DMS79 (cell line): ENCODE measurements around the gene CCL27.
A peak's percentile ranks its signal among the peaks of the same experiment; 100 is the strongest.

ENCODE experiments used
- DNase-seq: peaks from one replicate; lab custom pipeline; 2025; lab: John Stamatoyannopoulos, UW

CCL27 gene

GRCh38 chr9:34684145-34684544, 21.7 kb upstream of the CCL27 start:
- no peak for DNase-seq

GRCh38 chr9:34675869-34676268, 13.4 kb upstream of the CCL27 start:
- no peak for DNase-seq

- DNase-seq, result peak; percentile 11
Measured at GRCh38 chr9:34675048-34675714, 12.7 kb upstream of the CCL27 start.

GRCh38 chr9:34674440-34674839, 12.0 kb upstream of the CCL27 start:
- DNase-seq, result no peak

- DNase-seq, result no peak
Measured at GRCh38 chr9:34671307-34671706, 8.8 kb upstream of the CCL27 start.

- no peak for DNase-seq
Measured at GRCh38 chr9:34669809-34670562, 7.5 kb upstream of the CCL27 start.

- DNase-seq, result peak; percentile 95
Measured at GRCh38 chr9:34665381-34666250, 3.2 kb upstream of the CCL27 start.

- DNase-seq, result no peak
Measured at GRCh38 chr9:34665067-34665380, 2.6 kb upstream of the CCL27 start.

- no peak for DNase-seq
Measured at GRCh38 chr9:34664281-34665066, 2.0 kb upstream of the CCL27 start.

- DNase-seq, result no peak
Measured at GRCh38 chr9:34663303-34663605, 797 bp upstream of the CCL27 start.

- no peak for DNase-seq
Measured at GRCh38 chr9:34659592-34660253, 2.7 kb downstream of the CCL27 start.

GRCh38 chr9:34658461-34658860, 4.0 kb downstream of the CCL27 start:
- no peak for DNase-seq

GRCh38 chr9:34656992-34657391, 5.5 kb downstream of the CCL27 start:
- DNase-seq, result no peak

GRCh38 chr9:34655394-34655793, 7.1 kb downstream of the CCL27 start:
- no peak for DNase-seq

- peak; percentile 56 for DNase-seq
Measured at GRCh38 chr9:34654323-34655051, 8.0 kb downstream of the CCL27 start.

- DNase-seq, result no peak
Measured at GRCh38 chr9:34653151-34654072, 9.0 kb downstream of the CCL27 start.

- DNase-seq, result no peak
Measured at GRCh38 chr9:34652602-34653000, 9.9 kb downstream of the CCL27 start.

- DNase-seq, result no peak
Measured at GRCh38 chr9:34651876-34652601, 10.4 kb downstream of the CCL27 start, which contains the start of gene IL11RA. TSS of gene IL11RA (plus strand) at chr9:34652185. CDS start at chr9:34655218, 3,033 bp downstream.

GRCh38 chr9:34651321-34651720, 11.1 kb downstream of the CCL27 start:
- DNase-seq, result no peak
